Sigmoid colon (tissue), 7 donors: Measurements from ENCODE around the gene SRSF2. TPM values are rescaled to one million over a fixed set of nuclear protein-coding genes. Genes with fewer than 3 reads are reported as not detected.

Experiments used
- DNase-seq: peaks from one replicate; pipeline ENCODE4 v3.0.0-alpha.2; 2019
- H3K27ac ChIP-seq, 4 donors: fragments of 200-600 bp; sonication (generic); one replicate each; pipeline ENCODE4 v1.5.1; 2016 to 2019; ENCODE audit warnings: mild to moderate bottlenecking in 1 of 4
- H3K27me3 ChIP-seq, 3 donors: fragments of 200-600 bp; sonication (generic); one replicate each; pipeline ENCODE4 v1.5.1; 2019; ENCODE audit warnings: mild to moderate bottlenecking in 1 of 3
- H3K36me3 ChIP-seq, 4 donors: fragments of 200-600 bp; sonication (generic); one replicate each; pipeline ENCODE4 v1.5.1; 2016 to 2019
- H3K4me1 ChIP-seq, 4 donors: fragments of 200-600 bp; sonication (generic); one replicate each; pipeline ENCODE4 v1.5.1; 2017 to 2019
- H3K4me3 ChIP-seq, 4 donors: fragments of 200-600 bp; sonication (generic); one replicate each; pipeline ENCODE4 v1.5.1; 2017 to 2019; ENCODE audit warnings: mild to moderate bottlenecking in 2 of 4, moderate library complexity in 1 of 4
- H3K9me3 ChIP-seq, 4 donors: fragments of 200-600 bp in 3 of 4; sonication (generic) in 3 of 4; one replicate each; pipeline versions ENCODE4 v1.5.1 to v1.6.1; 2013 to 2019
- EP300 ChIP-seq, 4 donors: sonication (generic); formaldehyde crosslinking; IDR thresholded peaks; one replicate each; pipeline ENCODE4 v1.6.1; 2017; ENCODE audit warnings: antibody characterized with exemption in 4 of 4
- POLR2A ChIP-seq, 2 donors: fragments of 450-650 bp; IDR thresholded peaks; one replicate each; pipeline ENCODE4 v1.6.1; 2016; ENCODE audit warnings: antibody characterized with exemption in 2 of 2, mild to moderate bottlenecking in 2 of 2, moderate library complexity in 2 of 2
- POLR2AphosphoS5 ChIP-seq, 4 donors: sonication (generic); formaldehyde crosslinking; IDR thresholded peaks; one replicate each; pipeline ENCODE4 v1.6.1; 2017; ENCODE audit warnings: antibody characterized with exemption in 4 of 4
- WGBS, 2 donors: extraction: QIAGEN DNeasy Blood & Tissue Kit; methylation state at CpG; one replicate each; pipeline ENCODE4 v1.1.7; 2013; 5-methylcytosine and 5-hydroxymethylcytosine counted together
- intact Hi-C: fragments of 100-400 bp; cut with DNase I; formaldehyde crosslinking; loops from one replicate; pipeline ENCODE4 v1.15.1; 2023
- polyA plus RNA-seq, 3 donors: library from polyadenylated mRNA; stranded (reverse); fragments of 200-250 nt; gene quantifications; one replicate each; pipeline ENCODE4 v1.2.3, GENCODE V29; 2013
- total RNA-seq, 4 donors: library from RNA; depleted of rRNA; stranded (reverse); fragments of >200 nt; gene quantifications; one replicate each; pipeline ENCODE4 v1.1.0, GENCODE V29; 2016
- TF ChIP-seq, protein P1 (sequence below), 4 experiments: fragments of 450-650 bp in 3 of 4; fragments of 200-600 bp in 1 of 4; IDR thresholded peaks; one replicate each; pipeline ENCODE4 v1.5.1; 2016 to 2019; ENCODE audit warnings: antibody characterized with exemption in 4 of 4, mild to moderate bottlenecking in 3 of 4, moderate library complexity in 2 of 4
- donor health status: healthy with polysubstance abuse.
- donor health status: Bipolar disorder and iron deficiency.
- donor health status: healthy.

The SRSF2 gene, protein sequence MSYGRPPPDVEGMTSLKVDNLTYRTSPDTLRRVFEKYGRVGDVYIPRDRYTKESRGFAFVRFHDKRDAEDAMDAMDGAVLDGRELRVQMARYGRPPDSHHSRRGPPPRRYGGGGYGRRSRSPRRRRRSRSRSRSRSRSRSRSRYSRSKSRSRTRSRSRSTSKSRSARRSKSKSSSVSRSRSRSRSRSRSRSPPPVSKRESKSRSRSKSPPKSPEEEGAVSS
- total RNA-seq (100 to 1,000 TPM; 123 to 229 (median 129) TPM), polyA plus RNA-seq (100 to 1,000 TPM in 2 of 3 donors, 10 to 100 TPM in 1; 87.9 to 187 (median 107) TPM)

DNA sequence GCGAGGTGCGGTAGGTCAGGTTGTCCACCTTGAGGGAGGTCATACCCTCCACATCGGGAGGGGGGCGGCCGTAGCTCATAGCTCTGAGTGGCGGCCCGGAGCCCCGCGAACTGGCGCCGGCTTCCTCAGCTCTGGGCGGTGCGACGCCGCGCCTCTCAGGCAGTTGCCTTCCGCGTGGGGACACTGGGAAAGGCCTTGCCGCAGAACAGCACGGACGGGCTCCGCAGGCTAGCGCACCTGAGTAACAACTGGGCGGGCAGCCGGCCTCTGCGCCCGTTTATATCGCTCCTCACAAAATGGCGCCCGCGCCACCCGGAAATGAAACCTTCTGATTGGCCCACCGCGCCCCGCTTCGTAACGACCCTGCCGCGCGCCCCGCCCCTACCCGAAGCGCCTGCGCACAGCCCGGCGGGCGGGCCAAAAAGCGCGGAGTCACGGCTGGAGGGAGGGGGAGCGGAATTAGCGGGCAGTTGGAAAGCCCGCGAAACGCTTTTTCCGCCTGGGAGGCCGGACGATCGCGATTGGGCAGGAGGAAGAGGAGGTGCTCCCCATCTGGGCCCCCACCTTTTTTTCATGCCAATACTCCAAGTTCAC, at the start of gene SRSF2:
TSS of gene SRSF2 (minus strand) at position 250 of the 594 bp plus-strand sequence. CDS start at position 79, 171 bp downstream.
- Histone ChIP-seq H3K9me3 (no peaks in the 10 kb centered on the region), H3K27ac (peak within 1 kb of the TSS; percentile 98 to 99 (median 98)), H3K4me1 (peaks cover 0 to 73% (median 65%) of the 10 kb centered on the region in 4 donors), H3K36me3 (peaks cover 0 to 46% (median 18%) of the 10 kb centered on the region in 4 donors), H3K27me3 (no peaks in the 10 kb centered on the region), H3K4me3 (peak within 1 kb of the TSS; percentile 91 to 97 (median 94))
- 0% methylated on average over 60 of the region's 60 CpGs for WGBS, 2 donors
- DNase-seq: peak; percentile 99
- TF ChIP-seq EP300 (IDR thresholded peaks at IDR 0.05) (peak in 1 of 4 donors; percentile 67), POLR2AphosphoS5 (IDR thresholded peaks at IDR 0.05) (peak; percentile 99 to 100 (median 100)), POLR2A (IDR thresholded peaks at IDR 0.05) (peak; percentile 99 to 100)
- TF ChIP-seq, protein P1, sequence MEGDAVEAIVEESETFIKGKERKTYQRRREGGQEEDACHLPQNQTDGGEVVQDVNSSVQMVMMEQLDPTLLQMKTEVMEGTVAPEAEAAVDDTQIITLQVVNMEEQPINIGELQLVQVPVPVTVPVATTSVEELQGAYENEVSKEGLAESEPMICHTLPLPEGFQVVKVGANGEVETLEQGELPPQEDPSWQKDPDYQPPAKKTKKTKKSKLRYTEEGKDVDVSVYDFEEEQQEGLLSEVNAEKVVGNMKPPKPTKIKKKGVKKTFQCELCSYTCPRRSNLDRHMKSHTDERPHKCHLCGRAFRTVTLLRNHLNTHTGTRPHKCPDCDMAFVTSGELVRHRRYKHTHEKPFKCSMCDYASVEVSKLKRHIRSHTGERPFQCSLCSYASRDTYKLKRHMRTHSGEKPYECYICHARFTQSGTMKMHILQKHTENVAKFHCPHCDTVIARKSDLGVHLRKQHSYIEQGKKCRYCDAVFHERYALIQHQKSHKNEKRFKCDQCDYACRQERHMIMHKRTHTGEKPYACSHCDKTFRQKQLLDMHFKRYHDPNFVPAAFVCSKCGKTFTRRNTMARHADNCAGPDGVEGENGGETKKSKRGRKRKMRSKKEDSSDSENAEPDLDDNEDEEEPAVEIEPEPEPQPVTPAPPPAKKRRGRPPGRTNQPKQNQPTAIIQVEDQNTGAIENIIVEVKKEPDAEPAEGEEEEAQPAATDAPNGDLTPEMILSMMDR (IDR thresholded peaks at IDR 0.05): no peak
- intact Hi-C loops: loop anchor here (5.0 kb wide), 1 partner anchor 405 kb away; the partner anchor contains the start of gene SEC14L1

DNA sequence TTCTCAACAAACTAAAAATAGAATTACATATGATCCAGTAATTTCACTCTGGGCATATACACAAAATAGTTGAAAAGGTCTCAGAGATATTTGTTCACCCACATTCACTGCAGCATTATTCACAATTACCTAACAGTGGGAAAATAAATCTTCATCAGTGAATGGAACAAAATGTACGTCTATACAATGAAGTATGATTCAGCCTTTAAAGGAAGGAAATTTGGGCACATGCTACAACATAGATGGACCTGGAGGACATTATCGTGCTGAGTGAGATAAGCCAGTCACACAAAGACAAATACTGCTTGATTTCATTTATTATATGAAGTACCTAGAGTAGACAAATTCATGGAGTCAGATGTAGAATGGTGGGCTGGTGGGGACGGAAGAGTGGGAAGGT, 47.8 kb upstream of the SRSF2 start:
- intact Hi-C loops: no loop called here
- Histone ChIP-seq H3K4me3 (no peak overlapping the region), H3K4me1 (no peaks in the 10 kb centered on the region), H3K9me3 (no peaks in the 10 kb centered on the region), H3K36me3 (peaks cover 0 to 47% (median 5%) of the 10 kb centered on the region in 4 donors), H3K27ac (no peak overlapping the region), H3K27me3 (no peaks in the 10 kb centered on the region)
- TF ChIP-seq, protein P1 (IDR thresholded peaks at IDR 0.05): no peak
- TF ChIP-seq POLR2AphosphoS5 (IDR thresholded peaks at IDR 0.05): no peak
- TF ChIP-seq POLR2A (IDR thresholded peaks at IDR 0.05): no peak
- TF ChIP-seq EP300 (IDR thresholded peaks at IDR 0.05): no peak
- DNase-seq: no peak
- 88% methylated on average over 3 of the region's 3 CpGs for WGBS, 2 donors

DNA sequence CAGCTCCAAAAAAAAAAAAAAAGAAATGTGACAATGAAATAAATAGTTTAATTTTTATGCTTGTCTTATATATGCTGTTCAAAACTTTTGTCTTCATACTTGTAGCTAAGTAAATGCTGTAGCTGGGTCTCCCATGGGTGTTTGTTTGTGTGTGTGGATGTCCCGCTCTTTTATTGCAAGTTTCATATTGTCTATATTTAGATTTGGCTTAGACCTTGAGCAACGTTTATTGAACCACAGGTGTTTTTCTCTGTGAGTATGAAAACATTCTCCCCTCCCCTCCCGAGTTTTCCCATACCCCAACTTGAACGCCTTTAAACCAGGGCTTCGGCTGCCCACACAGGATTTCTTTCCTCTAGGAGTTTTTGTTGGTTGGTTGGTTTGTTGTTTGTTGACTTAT, 46.0 kb upstream of the SRSF2 start:
- H3K9me3 ChIP-seq: no peaks in the 10 kb centered on the region
- H3K27me3 ChIP-seq: no peaks in the 10 kb centered on the region
- no peak for TF ChIP-seq POLR2AphosphoS5 (IDR thresholded peaks at IDR 0.05)
- TF ChIP-seq EP300 (IDR thresholded peaks at IDR 0.05): no peak
- TF ChIP-seq, protein P1 (IDR thresholded peaks at IDR 0.05): no peak
- no peak for TF ChIP-seq POLR2A (IDR thresholded peaks at IDR 0.05)
- intact Hi-C loops: no loop called here
- DNase-seq: no peak
- H3K4me1 ChIP-seq: no peaks in the 10 kb centered on the region
- no peak overlapping the region for H3K4me3 ChIP-seq
- 70 to 77% methylated on average over 5 of the region's 5 CpGs for WGBS, 2 donors
- H3K27ac ChIP-seq: no peak overlapping the region
- peaks cover 0 to 63% (median 6%) of the 10 kb centered on the region in 4 donors for H3K36me3 ChIP-seq

DNA sequence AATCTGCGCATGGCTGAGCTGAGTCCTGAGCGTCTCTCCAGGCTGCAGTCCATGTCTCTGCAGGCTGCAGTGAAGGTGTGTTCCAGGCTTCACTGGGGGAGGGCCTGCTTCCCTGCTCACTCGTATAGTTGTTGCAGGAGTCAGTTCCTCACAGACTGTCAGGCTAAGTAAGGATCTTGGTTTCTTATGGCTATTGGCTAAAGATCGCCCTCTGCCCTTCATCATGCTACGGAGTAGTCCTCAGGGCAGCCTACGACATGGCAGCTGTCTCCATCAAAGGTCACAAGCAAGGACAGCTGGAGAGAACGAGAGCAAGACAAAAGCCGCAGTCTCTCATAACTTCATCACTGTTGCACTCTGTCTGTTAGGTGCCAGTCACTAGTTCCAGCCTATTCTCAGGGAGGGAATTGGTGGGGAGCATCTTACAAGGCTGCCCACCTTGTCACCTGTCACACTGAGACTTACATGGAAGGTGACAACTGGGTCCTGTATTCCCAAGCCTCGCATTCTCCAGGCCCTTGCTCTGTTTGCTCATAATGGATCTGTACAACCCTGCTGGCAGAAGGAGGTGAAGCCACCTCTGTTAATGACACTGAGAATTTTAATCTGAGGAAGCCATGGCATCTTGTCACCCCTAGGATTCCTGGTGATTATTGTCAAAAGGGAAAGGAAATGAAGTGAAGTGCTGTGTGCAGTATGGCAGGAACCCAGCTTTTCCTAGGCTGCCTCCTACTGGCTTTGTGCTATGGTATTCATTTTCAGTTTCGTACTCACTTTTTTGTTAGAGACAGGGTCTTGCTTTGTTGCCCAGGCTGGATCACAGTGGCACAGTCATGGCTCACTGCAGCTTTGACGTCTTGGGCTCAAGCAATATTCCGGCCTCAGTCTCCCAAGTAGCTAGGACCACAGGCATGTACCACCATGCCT, 44.2 kb upstream of the SRSF2 start:
- H3K9me3 ChIP-seq: no peaks in the 10 kb centered on the region
- H3K36me3 ChIP-seq: peaks cover 8 to 78% (median 18%) of the 10 kb centered on the region in 4 donors
- no peaks in the 10 kb centered on the region for H3K27me3 ChIP-seq
- H3K4me1 ChIP-seq: no peaks in the 10 kb centered on the region
- intact Hi-C loops: no loop called here
- no peak for DNase-seq
- H3K27ac ChIP-seq: no peak overlapping the region
- 93 to 94% methylated on average over 12 of the region's 12 CpGs for WGBS, 2 donors
- H3K4me3 ChIP-seq: no peak overlapping the region
- TF ChIP-seq POLR2A (IDR thresholded peaks at IDR 0.05) (no peak), POLR2AphosphoS5 (IDR thresholded peaks at IDR 0.05) (no peak), EP300 (IDR thresholded peaks at IDR 0.05) (no peak)
- TF ChIP-seq, protein P1 (IDR thresholded peaks at IDR 0.05): no peak
